ENCODE data around the gene CACUL1.
A peak's percentile ranks its signal among the peaks of the same experiment; 100 is the strongest.

Gene CACUL1

GRCh38 chr10:118758449-118758848, 3.7 kb upstream of the CACUL1 start:
- DNase-seq (ENCODE audit: low read depth): no peak
- H3K4me3 ChIP-seq (ENCODE audit: control insufficient read depth, low read depth, low read length): no peak overlapping the region
- no peak for TF ChIP-seq CTCF (IDR thresholded peaks at IDR 0.05; ENCODE audit: control insufficient read depth, insufficient read depth, low read depth, low read length, missing control alignments)

- H3K4me3 ChIP-seq (ENCODE audit: control insufficient read depth, low read depth, low read length): peak overlapping the region; percentile 88
- no peak for DNase-seq (ENCODE audit: low read depth)
These were observed 578 bp downstream of the CACUL1 start for GRCh38 chr10:118754229-118754555.

GRCh38 chr10:118753331-118754228, 1.2 kb downstream of the CACUL1 start:
- no peak for DNase-seq (ENCODE audit: low read depth)
- TF ChIP-seq CTCF (IDR thresholded peaks at IDR 0.05; ENCODE audit: control insufficient read depth, insufficient read depth, low read depth, low read length, missing control alignments): no peak

More at GRCh38 chr10:118754229-118754555, 578 bp downstream of the CACUL1 start:
- no peak for TF ChIP-seq CTCF (IDR thresholded peaks at IDR 0.05; ENCODE audit: control insufficient read depth, insufficient read depth, low read depth, low read length, missing control alignments)

GRCh38 chr10:118752409-118752808, 2.4 kb downstream of the CACUL1 start:
- no peak for TF ChIP-seq CTCF (IDR thresholded peaks at IDR 0.05; ENCODE audit: control insufficient read depth, insufficient read depth, low read depth, low read length, missing control alignments)
- no peak for DNase-seq (ENCODE audit: low read depth)
- H3K4me3 ChIP-seq (ENCODE audit: control insufficient read depth, low read depth, low read length): no peak overlapping the region

More at GRCh38 chr10:118753331-118754228, 1.2 kb downstream of the CACUL1 start:
- peak overlapping the region; percentile 88 for H3K4me3 ChIP-seq (ENCODE audit: control insufficient read depth, low read depth, low read length)

- H3K4me3 ChIP-seq (ENCODE audit: control insufficient read depth, low read depth, low read length): no peak overlapping the region
- DNase-seq (ENCODE audit: low read depth): no peak
- TF ChIP-seq CTCF (IDR thresholded peaks at IDR 0.05; ENCODE audit: control insufficient read depth, insufficient read depth, low read depth, low read length, missing control alignments): no peak
These were observed 3.5 kb downstream of the CACUL1 start for GRCh38 chr10:118751265-118751664.

- H3K4me3 ChIP-seq (ENCODE audit: control insufficient read depth, low read depth, low read length): no peak overlapping the region
- no peak for TF ChIP-seq CTCF (IDR thresholded peaks at IDR 0.05; ENCODE audit: control insufficient read depth, insufficient read depth, low read depth, low read length, missing control alignments)
- no peak for DNase-seq (ENCODE audit: low read depth)
These were observed 6.7 kb downstream of the CACUL1 start for GRCh38 chr10:118748041-118748440.
